Kidney capillary endothelial cell (primary cell): ENCODE results near the gene SERBP1.

Experiments used
- DNase-seq: peaks from one replicate; pipeline ENCODE4 v3.0.0-alpha.2; 2018; ENCODE audit warnings: low spot score

The SERBP1 gene

GRCh38 chr1:67361641-67362040 is 68.6 kb downstream of the SERBP1 start:
- no peak for DNase-seq

- no peak for DNase-seq
Measured at GRCh38 chr1:67359592-67359991, 70.6 kb downstream of the SERBP1 start.
